ENCODE results near the gene RAB11FIP4.

Gene RAB11FIP4

GRCh38 chr17:31525801-31526549 lies 134.5 kb downstream of the RAB11FIP4 start:
- DNase-seq, result no peak

- DNase-seq, result no peak
These were observed 136.1 kb downstream of the RAB11FIP4 start for GRCh38 chr17:31527606-31528005.

DNA sequence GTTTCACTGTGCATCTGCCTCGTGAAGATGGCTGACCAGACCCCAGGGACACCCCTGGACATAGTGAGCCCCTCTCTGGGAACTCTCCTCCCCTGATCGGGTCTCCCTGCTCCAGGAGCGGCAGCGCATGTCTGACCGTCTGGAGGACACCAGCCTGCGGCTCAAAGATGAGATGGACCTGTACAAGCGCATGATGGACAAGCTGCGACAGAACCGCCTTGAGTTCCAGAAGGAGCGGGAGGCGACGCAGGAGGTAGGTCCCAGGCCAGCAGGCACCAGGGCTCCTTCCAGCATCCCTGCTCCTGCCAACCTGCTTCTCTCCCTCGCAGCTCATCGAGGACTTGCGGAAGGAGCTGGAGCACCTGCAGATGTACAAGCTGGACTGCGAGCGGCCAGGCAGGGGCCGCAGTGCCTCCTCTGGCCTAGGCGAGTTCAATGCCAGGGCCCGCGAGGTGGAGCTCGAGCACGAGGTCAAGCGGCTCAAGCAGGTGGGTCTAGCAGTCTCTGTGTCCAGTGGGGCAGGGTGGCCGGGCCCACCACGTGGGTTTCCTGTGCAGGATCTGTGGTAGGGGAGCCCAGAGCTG lies 136.9 kb downstream of the RAB11FIP4 start:
- no peak for DNase-seq

GRCh38 chr17:31529841-31530251 lies 138.4 kb downstream of the RAB11FIP4 start:
- DNase-seq, result no peak

GRCh38 chr17:31530391-31530985 lies 139.0 kb downstream of the RAB11FIP4 start:
- no peak for DNase-seq

DNA sequence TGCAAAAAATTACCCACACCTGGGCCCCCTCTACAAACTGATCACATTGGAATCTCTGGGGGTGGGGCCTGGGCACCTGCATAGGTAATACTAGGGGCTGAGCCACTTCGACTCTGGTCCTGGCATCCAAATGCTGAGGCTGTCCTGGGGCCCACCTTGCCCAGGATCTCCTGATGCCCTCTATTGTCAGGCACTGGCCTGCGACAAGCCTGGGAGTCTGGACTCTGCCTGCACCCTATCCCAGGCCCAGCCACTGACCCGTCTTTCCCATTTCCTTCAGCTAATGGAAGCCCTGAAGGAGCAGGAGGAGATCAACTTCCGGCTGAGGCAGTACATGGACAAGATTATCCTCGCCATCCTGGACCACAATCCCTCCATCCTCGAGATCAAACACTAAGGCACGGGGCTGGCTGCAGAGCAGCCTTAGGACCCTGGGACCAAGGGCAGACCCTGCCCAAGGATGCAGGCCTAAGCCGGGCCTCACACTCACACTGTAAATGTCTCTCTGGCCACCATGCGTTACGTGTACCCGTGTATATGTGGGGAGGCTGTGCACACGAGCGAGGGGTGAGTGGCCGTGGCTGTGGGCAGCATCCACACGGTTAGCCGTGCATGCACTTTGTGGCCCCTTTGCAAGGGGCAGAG lies 140.0 kb downstream of the RAB11FIP4 start:
- DNase-seq, result no peak

DNA sequence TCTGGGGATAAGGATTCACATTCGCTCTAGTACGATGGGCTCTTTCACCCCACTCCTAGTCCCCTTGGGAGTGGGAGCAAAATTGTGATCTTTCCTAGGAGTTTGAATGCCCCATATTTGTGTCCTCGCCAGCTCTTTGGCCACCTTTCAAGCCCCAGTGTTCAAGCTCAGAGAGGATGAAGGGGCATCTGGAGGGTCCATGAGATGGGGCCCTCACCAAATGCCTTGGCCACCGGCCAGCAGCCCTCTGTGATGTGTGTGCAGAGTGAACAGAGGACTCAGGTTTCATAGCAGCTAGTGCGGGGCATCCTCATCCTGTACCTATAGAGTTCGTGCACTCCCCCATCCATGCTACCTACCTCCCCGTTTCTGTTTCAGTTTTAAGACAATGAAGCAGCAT lies 140.6 kb downstream of the RAB11FIP4 start:
- no peak for DNase-seq

- DNase-seq, result no peak
These were observed 141.1 kb downstream of the RAB11FIP4 start for GRCh38 chr17:31532526-31532925.

DNA sequence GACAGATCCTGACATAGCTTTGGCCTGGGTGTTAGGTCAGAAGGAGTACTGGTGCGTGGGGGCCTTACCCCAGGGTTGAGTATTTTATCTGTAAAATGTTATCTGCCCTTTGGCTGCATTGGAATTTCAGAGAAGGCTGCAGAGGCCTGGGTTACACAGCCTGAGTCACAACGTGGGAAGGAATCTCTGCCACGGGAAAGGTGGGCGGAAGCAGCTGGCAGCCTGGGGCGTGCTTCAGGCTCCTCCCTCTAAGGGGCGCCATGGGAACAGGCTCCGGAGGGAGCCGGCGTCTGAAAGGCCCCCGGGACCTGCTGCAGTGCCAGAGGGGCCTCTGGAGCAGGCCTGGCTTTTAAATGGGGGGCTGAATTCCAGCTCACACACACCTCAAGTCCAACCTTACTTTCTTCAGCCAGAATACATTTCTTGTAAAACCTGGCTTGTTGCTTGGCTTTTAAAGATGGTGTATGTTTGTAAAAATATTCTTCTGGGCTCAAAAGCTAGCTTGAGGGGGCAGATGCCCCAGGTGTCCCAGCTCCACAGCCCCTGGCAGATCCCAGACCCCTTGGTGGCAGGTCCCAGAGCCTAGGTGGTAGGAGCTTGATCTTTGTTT lies 142.2 kb downstream of the RAB11FIP4 start:
- peak; percentile 62 to 87 for DNase-seq

DNA sequence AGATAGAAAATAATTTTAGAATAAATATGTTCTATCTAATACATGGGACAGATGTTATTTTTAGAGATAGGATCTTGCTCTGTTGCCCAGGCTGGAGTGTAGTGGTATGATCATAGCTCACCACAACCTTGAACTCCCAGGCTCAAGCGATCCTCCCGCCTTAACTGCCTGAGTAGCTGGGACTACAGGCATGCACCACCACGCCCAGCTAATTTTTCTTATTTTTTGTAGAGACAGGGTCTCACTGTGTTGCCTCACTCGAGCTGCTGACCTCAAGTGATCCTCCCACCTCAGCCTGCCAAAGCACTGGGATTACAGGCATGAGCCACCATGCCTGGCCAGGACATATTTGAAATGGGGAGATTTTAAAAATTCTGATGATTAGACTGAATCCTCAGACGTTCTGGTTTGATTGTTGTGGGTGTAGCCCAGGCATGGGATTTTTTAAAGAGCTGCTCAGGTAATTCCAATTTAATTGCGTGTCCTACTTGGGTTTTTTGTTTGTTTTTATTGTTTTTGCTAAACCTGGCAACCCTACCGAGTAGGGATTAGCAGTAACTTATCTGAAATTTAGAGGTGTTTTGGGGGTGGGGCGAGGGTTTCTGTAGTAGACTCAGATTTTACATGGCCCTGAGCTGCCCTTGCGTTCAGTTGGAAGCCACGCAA lies 142.9 kb downstream of the RAB11FIP4 start:
- no peak for DNase-seq

- no peak for DNase-seq
These were observed 144.1 kb downstream of the RAB11FIP4 start for GRCh38 chr17:31535581-31535981.

GRCh38 chr17:31536451-31536850 lies 145.0 kb downstream of the RAB11FIP4 start:
- DNase-seq, result no peak

DNA sequence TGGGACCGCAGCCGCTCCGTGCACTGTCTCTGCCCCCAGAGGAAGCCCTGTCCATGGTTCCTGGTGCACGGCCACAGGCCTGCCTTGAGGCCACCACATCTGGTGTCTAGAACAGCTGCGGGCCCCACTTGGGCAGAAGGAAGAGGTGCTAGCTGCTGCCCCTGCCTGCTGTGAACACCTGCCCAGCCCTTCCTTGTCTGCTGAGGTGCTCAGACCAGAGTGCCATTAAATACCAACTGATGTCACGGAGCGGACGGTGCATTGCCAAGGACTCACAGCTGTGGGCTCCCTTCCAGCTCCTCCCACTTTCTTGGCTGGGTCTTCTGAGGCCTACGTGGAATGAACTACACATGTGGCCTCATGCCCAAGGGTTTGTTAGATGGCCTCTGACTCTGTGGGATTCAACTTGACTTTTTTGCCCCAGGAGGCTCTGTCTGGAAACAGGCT lies 146.1 kb downstream of the RAB11FIP4 start:
- DNase-seq, result no peak

DNA sequence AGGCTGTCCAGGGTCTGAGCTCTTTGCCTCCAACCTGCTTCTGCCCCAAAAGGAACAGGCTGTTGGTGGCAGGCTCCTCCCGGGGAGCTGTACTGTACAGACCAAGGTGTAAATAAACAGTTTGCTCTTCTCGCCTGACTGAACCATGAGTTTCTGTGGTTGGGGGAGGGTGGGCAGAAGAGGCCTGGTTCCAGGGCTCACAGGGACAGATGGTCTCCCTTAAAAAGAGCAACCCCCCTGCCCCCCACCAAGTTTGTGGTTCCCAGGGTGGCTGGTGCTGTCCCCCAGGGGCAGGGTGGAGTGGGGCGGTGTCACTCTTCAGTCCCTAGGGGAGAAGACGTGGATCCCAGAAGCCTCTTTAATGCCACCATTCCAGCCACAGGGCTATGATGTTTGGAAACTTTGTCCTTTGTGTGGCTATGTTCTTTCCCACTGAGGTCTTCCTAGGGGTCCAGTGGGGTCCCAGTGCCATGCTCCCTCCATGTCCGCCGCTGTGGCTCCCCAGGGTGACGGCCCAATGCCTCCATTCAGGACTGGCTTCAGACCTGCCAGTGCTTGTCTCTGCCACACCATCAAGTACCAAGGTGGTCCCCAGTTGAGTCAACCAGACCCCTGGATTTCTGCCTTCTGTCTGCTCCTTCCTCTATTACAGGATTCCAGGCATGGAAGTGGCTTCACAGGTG lies 146.7 kb downstream of the RAB11FIP4 start:
- DNase-seq, result no peak

DNA sequence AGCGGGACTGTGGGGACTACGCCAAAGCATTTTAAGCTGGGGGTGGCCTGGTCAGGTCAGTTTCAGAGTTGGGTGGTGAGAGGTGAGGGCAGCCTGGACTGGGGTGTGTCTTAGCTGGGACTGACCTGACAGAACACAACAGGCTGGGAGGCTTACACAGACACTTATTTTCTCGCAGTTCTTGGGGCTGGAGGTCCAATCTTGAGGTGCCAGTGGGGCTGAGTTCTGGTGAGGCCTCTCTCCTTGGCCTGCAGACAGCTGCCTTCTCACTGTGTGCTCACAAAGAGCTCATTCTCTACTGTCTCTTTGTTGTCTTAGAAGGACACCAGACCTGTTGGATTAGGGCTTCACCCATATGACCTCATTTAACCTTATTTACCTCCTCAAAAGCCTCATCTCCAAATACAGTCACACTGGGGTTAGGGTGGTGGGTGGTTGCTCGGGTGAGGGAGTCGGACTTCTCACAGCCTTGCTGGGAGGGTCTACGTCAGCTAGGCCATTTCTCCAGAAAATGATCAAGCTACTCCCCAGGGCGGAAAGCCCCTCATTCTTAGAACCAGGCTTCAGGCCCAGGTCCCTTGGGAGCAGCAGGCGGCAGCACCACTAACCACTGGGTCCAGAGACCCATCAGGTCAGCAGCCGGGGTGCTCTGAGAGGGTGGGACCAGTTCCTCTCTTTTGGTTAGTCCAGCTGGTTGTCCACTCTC lies 149.3 kb downstream of the RAB11FIP4 start:
- DNase-seq, result no peak

DNA sequence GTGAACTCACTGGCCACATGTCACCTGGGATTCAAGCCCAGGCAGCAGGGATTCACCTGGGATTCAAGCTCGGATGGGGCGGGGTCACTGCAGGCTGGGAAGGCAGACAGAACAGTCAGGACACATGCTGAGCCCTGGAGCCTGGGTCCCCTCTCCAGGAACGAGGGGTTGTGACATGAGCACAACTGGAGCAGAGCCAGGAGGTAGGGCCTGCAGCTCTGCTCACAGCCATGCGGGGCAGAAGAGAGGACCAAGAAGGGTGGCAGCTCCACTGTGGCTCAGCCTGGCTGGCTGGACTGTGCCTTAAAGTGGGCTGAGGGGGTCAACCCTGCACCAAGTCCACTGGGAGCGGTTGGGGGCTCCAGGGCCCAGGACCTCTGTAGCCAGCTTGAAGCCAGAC lies 150.1 kb downstream of the RAB11FIP4 start:
- DNase-seq, result no peak

- no peak for DNase-seq
These were observed 152.7 kb downstream of the RAB11FIP4 start for GRCh38 chr17:31544186-31544585.

GRCh38 chr17:31546650-31547049 lies 155.2 kb downstream of the RAB11FIP4 start:
- no peak for DNase-seq

DNA sequence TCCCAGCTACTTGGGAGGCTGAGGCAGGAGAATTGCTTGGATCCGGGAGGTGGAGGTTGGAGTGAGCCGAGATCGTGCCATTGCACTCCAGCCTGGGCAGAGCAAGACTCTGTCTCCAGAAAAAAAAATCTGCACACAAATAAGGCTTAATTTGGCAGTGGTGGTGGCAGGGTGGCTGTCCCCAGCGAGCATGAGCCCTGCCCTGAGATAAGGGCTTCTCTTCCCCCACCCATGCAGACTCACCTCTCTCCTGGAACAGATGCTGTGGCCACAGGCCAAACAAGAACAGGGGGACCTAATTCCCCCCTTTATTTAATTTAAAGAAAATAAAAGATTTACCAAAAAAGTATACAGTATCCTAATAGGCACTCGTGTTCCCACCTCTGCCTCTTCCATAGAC lies 157.2 kb downstream of the RAB11FIP4 start:
- no peak for DNase-seq

- peak; percentile 22 to 53 for DNase-seq
These were observed 157.6 kb downstream of the RAB11FIP4 start for GRCh38 chr17:31549121-31549524.

Measured in inflammatory macrophage (primary cell).